PFSK-1 (cell line): Measurements from ENCODE around the gene TMEM184A. TPM values are rescaled to one million over a fixed set of nuclear protein-coding genes. Genes with fewer than 3 reads are reported as not detected.

Experiments
- FOXP2 ChIP-seq: optimal IDR thresholded peaks from 2 replicates; pipeline ENCODE3; 2011; ENCODE audit warnings: borderline replicate concordance, control low read depth, inconsistent platforms; ENCODE audit not compliant: insufficient read depth; ENCODE audit errors: extremely low read length, extremely low read depth
- POLR2AphosphoS5 ChIP-seq: IDR thresholded peaks from 2 replicates; pipeline ENCODE4 v1.6.1; 2012; ENCODE audit warnings: low read depth, mild to moderate bottlenecking, control low read depth, low read length, moderate library complexity
- SIN3A ChIP-seq: IDR thresholded peaks from 2 replicates; pipeline ENCODE4 v1.6.1; 2012; ENCODE audit warnings: mild to moderate bottlenecking, low read length, moderate library complexity, borderline replicate concordance; ENCODE audit not compliant: insufficient read depth
- TAF1 ChIP-seq: IDR thresholded peaks from 2 replicates; pipeline ENCODE4 v1.6.1; 2012; ENCODE audit warnings: low read length, control low read depth, borderline replicate concordance; ENCODE audit not compliant: insufficient read depth
- polyA plus RNA-seq: library from polyadenylated mRNA; unstranded; fragments of >200 nt; gene quantifications from one replicate; pipeline ENCODE4 v1.2.1, GENCODE V29; 2012; ENCODE audit warnings: low read depth, missing spikeins; ENCODE audit not compliant: insufficient read length
- TF ChIP-seq, protein P1 (sequence below), 2 experiments: IDR thresholded peaks; 2 replicates each; pipeline versions ENCODE4 v1.6.1 to v1.8.0; 2011 to 2012; ENCODE audit warnings: low read depth in 2 of 2, low read length in 2 of 2, control low read depth in 1 of 2, inconsistent platforms in 1 of 2, mild to moderate bottlenecking in 1 of 2, moderate library complexity in 1 of 2; ENCODE audit not compliant: insufficient read depth in 1 of 2

The TMEM184A gene
- 1.2 TPM for polyA plus RNA-seq

DNA sequence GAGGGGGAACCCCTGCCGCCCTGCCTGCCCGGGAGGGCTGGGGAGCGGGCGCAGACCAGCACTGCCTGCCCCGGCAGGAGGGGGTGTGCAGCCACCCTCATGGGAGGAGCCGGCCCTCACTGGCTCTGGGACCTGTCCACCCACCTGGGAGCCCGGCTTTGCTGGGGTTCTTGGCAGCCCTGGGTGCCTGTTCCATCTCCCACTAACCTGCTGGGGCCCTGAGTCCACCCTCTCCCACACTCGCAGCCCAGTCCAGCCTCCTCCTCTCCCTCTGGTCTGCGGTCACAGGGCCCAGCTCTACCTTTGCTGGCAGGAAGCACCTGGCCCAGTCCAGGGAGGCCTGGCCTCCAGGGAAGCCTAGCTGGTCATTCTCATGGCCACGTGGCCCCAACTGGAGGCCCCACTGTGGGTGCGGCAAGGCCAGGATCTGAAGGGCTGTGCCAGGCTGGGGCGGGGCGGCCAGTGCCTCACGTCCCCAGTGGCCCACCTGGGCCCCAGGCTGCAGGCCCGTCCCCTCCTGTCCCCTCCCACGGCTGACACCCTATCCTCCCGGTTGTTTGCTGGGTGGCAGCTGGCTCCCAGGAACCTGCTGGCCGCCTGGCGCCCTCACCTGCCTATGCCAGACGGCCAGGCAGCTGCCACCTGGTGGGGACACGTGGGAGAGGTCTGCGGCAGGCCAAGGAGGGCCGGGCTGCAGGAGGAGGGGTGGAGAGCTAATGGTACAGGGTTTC, at the start of gene TMEM184A:
Gene TMEM184A, minus strand, starts transcription at position 393 of the 731 bp plus-strand sequence. CDS start 721 bp downstream, outside the sequence.
- TF ChIP-seq FOXP2 (no peak), TAF1 (no peak), POLR2AphosphoS5 (no peak), SIN3A (no peak)
- TF ChIP-seq, protein P1, sequence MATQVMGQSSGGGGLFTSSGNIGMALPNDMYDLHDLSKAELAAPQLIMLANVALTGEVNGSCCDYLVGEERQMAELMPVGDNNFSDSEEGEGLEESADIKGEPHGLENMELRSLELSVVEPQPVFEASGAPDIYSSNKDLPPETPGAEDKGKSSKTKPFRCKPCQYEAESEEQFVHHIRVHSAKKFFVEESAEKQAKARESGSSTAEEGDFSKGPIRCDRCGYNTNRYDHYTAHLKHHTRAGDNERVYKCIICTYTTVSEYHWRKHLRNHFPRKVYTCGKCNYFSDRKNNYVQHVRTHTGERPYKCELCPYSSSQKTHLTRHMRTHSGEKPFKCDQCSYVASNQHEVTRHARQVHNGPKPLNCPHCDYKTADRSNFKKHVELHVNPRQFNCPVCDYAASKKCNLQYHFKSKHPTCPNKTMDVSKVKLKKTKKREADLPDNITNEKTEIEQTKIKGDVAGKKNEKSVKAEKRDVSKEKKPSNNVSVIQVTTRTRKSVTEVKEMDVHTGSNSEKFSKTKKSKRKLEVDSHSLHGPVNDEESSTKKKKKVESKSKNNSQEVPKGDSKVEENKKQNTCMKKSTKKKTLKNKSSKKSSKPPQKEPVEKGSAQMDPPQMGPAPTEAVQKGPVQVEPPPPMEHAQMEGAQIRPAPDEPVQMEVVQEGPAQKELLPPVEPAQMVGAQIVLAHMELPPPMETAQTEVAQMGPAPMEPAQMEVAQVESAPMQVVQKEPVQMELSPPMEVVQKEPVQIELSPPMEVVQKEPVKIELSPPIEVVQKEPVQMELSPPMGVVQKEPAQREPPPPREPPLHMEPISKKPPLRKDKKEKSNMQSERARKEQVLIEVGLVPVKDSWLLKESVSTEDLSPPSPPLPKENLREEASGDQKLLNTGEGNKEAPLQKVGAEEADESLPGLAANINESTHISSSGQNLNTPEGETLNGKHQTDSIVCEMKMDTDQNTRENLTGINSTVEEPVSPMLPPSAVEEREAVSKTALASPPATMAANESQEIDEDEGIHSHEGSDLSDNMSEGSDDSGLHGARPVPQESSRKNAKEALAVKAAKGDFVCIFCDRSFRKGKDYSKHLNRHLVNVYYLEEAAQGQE (IDR thresholded peaks at IDR 0.05; ENCODE audit: insufficient read depth in 1 of 2, low read depth in 2 of 2, low read length in 2 of 2) = no peak

DNA sequence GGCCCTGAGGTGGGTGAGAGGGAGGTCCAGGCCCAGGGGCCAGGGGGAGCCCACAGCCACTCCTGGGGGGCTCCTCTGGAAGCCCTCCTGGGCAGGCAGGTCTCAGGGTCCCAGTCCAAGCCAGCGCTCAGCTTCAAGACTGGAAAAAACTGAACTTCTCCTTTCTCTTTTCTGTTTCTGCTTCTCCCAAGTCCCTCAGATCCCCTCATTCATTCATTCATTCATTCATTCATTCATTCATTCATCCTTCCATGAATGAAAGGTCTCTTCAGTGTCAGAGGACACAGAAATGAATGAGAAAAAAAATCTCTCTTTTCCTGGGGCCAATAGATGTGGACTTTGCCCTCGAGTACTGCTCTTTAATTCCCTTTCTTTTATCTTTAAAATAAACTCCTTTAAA, 48.4 kb upstream of the TMEM184A start:
- TF ChIP-seq TAF1 (no peak), SIN3A (no peak), POLR2AphosphoS5 (no peak), FOXP2 (no peak)
- TF ChIP-seq, protein P1 (IDR thresholded peaks at IDR 0.05; ENCODE audit: insufficient read depth in 1 of 2, low read depth in 2 of 2, low read length in 2 of 2) = no peak

DNA sequence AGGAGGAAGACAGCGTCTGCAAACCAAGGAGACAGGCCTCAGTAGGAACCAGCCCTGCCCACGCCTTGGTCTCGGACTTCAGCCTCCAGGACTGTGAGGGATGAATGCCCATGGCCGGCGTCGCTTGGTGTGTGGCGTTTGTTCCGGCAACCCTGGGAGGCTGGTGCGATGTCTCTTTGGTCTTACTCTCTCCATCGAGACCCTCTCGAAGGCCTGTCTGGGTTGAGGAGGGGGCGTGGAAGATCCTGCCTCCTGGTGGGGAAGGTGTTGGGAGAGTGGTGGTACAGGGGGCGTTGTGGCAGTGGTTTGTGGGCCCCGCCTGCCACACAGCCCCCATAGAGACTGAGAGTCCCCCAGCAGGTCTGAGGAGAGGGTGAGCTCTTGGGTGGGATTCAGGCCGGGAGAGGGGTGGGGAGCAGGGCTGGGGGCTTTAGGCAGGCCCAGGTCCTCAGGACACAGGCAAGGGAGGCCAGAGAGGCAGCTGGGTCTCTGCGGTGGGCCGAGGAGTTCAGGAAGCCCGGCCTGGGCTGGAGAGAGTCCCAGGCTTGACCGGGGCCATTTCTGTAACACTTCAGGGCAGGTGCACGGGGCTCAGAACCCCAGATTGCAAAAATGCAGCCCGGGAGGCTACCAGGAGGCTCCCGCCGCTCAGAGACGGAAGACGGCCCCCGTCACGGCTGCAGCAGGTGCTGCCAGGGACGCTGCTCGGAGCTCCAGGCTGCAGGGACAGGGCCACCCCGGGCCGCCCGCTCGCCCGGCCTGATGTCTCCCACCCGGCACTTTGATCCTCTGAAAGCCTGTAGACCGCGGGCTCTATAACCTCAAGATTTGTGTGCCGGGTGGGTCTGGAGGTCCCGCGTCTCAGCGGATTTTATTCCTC, 47.6 kb upstream of the TMEM184A start:
- no peak for TF ChIP-seq TAF1

DNA sequence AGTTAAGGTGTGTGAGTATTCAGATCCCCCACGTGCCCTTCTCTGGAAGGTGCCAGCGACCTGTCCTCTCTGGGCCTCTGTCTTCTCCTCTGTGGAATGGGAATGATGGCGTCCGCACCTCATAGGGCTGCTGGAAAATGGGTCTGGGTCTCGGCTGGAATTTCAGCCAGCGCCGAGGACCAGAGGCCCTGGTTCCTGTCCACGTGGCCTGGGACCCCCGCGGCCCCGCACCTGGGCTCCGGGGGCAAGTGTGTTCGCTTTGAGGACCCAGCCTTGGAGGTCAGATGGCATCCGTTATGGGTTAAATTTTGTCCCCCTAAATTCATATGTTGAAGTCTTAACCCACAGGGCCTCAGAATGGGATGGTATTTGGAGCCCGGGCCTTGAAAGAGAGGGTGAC, 46.4 kb upstream of the TMEM184A start:
- TF ChIP-seq, protein P1 (IDR thresholded peaks at IDR 0.05; ENCODE audit: insufficient read depth in 1 of 2, low read depth in 2 of 2, low read length in 2 of 2) = no peak
- TF ChIP-seq POLR2AphosphoS5 = no peak
- no peak for TF ChIP-seq TAF1
- no peak for TF ChIP-seq SIN3A
- no peak for TF ChIP-seq FOXP2

DNA sequence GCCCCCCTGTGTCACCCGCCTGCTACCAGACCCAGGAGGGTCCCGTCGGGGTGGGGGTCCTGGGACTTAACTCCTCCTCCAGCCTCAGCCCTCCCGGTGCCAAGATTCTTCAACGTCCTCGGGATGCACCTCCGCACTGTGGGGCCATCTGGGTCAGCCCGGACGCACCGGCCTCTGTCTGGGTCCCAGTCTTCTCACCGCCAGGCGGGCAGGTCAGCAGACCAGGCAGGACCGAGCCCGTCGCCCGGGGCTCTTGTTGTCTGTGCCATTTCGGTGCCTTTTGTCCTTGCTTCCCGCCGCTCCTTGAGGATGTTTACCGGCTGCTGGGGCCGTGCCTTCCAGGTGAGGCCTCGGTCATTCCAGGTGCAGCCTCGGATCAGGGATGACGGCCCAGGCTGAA, 46.0 kb upstream of the TMEM184A start:
- TF ChIP-seq POLR2AphosphoS5 (no peak), TAF1 (no peak), SIN3A (no peak), FOXP2 (no peak)
- TF ChIP-seq, protein P1 (IDR thresholded peaks at IDR 0.05; ENCODE audit: insufficient read depth in 1 of 2, low read depth in 2 of 2, low read length in 2 of 2) = no peak
